Measurements from ENCODE around the gene TMC5. TPM values are rescaled to one million over a fixed set of nuclear protein-coding genes. Genes with fewer than 3 reads are reported as not detected.

Gene TMC5
- total and polyA plus RNA-seq, 2 donors (not counting 3 experiments of a cell fraction or from before 2014, with no cell fraction given), result not detected

GRCh38 chr16:19523559-19524355 lies 106.1 kb downstream of the TMC5 start, which contains the start of gene CCP110:
Gene CCP110 (plus strand): TSS chr16:19523942. CDS start chr16:19527882, 3,940 bp downstream.
- FAIRE-seq (peak; percentile 96), DNase-seq (ENCODE audit: low read depth, low spot score) (peak; percentile 96)
- H3K9me3 ChIP-seq (replicated peaks; ENCODE audit: control insufficient read depth, insufficient read depth, low read length), result no peaks in the 10 kb centered on the region
- peaks cover 36% of the 10 kb centered on the region for H3K79me2 ChIP-seq (ENCODE audit: control insufficient read depth, insufficient read depth, low read length)
- peak within 1 kb of the TSS; percentile 84 for H3K9ac ChIP-seq (replicated peaks; ENCODE audit: extremely low read depth, insufficient read depth, low read length)
- no peak for TF ChIP-seq EZH2 (IDR thresholded peaks at IDR 0.05; ENCODE audit: borderline replicate concordance, low read depth, low read length, severe bottlenecking)
- TF ChIP-seq, protein P1, sequence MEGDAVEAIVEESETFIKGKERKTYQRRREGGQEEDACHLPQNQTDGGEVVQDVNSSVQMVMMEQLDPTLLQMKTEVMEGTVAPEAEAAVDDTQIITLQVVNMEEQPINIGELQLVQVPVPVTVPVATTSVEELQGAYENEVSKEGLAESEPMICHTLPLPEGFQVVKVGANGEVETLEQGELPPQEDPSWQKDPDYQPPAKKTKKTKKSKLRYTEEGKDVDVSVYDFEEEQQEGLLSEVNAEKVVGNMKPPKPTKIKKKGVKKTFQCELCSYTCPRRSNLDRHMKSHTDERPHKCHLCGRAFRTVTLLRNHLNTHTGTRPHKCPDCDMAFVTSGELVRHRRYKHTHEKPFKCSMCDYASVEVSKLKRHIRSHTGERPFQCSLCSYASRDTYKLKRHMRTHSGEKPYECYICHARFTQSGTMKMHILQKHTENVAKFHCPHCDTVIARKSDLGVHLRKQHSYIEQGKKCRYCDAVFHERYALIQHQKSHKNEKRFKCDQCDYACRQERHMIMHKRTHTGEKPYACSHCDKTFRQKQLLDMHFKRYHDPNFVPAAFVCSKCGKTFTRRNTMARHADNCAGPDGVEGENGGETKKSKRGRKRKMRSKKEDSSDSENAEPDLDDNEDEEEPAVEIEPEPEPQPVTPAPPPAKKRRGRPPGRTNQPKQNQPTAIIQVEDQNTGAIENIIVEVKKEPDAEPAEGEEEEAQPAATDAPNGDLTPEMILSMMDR (IDR thresholded peaks at IDR 0.05; ENCODE audit: extremely low read depth in 1 of 2, insufficient read depth in 1 of 2, low read depth in 1 of 2, low read length in 2 of 2), result no peak
- peak; percentile 37 for TF ChIP-seq POLR2A (IDR thresholded peaks at IDR 0.05; ENCODE audit: low read depth, low read length)
- no peak for TF ChIP-seq JUN (IDR thresholded peaks at IDR 0.05; ENCODE audit: borderline replicate concordance, insufficient read depth, insufficient read length, low read depth)
- TF ChIP-seq POLR2AphosphoS5 (IDR thresholded peaks at IDR 0.05; ENCODE audit: insufficient read depth, low read depth, low read length), result peak; percentile 47
- no peak for TF ChIP-seq MYC (IDR thresholded peaks at IDR 0.05; ENCODE audit: low read depth, low read length)
- TF ChIP-seq GATA2 (IDR thresholded peaks at IDR 0.05; ENCODE audit: insufficient read depth, insufficient read length, low read depth, low read length), result no peak
- TF ChIP-seq MAX (IDR thresholded peaks at IDR 0.05; ENCODE audit: insufficient read depth, insufficient read length), result no peak
- no peak for TF ChIP-seq FOS (IDR thresholded peaks at IDR 0.05; ENCODE audit: borderline replicate concordance, insufficient read depth, low read length)
- BruUV-seq (replicated peaks), result no TSS peak
- peak within 1 kb of the TSS; percentile 60 to 95 (median 61) for H3K4me3 ChIP-seq (replicated peaks in 1 of 3; ENCODE audit: insufficient read depth in 1 of 3, low read depth in 1 of 3, low read length in 3 of 3)
- no peaks in the 10 kb centered on the region for H3K27me3 ChIP-seq (ENCODE audit: control insufficient read depth in 2 of 2, insufficient read depth in 2 of 2, low read length in 2 of 2)
- H3K4me2 ChIP-seq (ENCODE audit: insufficient read depth, low read length), result peak within 1 kb of the TSS; percentile 98
- no peaks in the 10 kb centered on the region for H3K9me1 ChIP-seq (replicated peaks; ENCODE audit: control insufficient read depth, extremely low read depth, insufficient read depth, low read length)
- H3K36me3 ChIP-seq (ENCODE audit: control insufficient read depth in 2 of 2, extremely low read depth in 1 of 2, insufficient read depth in 2 of 2, low read length in 2 of 2), result no peaks in the 10 kb centered on the region
- ChIA-PET CTCF (interaction anchor here (0.9 to 3.0 kb wide), 7 partner anchors 16 to 60 kb away, joined by 3 to 28 read pairs (median 4); partner anchors contain the start of gene VPS35L), POLR2A (interaction anchor here (1.2 kb wide), 1 partner anchor 31 kb away, joined by 3 read pairs; no protein-coding TSS in a partner anchor)
- intact Hi-C loops (cut with micrococcal nuclease) (loop anchor here (2.0 to 10.0 kb wide), 7 partner anchors 31 to 719 kb away; partner anchors contain the start of genes ARL6IP1, COQ7, SYT17 and TMC7), dilution Hi-C loops (cut with MboI; ENCODE audit: extremely low pct_ligation_motif_present, low sequenced_read_pairs) (no loop called here)
- peaks cover 21% of the 10 kb centered on the region for H3K4me1 ChIP-seq (ENCODE audit: control insufficient read depth, extremely low read depth, insufficient read depth, low read length)
- peak within 1 kb of the TSS; percentile 44 for H3K27ac ChIP-seq (ENCODE audit: insufficient read depth, low read depth, low read length)
- peak within 1 kb of the TSS; percentile 80 for H2AFZ ChIP-seq (ENCODE audit: low read depth, low read length)
- no peaks in the 10 kb centered on the region for H4K20me1 ChIP-seq (replicated peaks; ENCODE audit: control insufficient read depth, extremely low read depth, insufficient read depth, low read length)
